GM18498 (cell line): ENCODE data around the gene IGF2R.

Experiments used
- ATAC-seq: cut with Tn5 transposase; IDR thresholded peaks from one replicate; pipeline ENCODE4 v1.9.1; 2021; ENCODE audit warnings: mild to moderate bottlenecking, moderate library complexity; ENCODE audit not compliant: unreplicated experiment

The IGF2R gene

GRCh38 chr6:160013987-160014868 lies 45.3 kb downstream of the IGF2R start:
- ATAC-seq = no peak

GRCh38 chr6:160014869-160015182 lies 45.9 kb downstream of the IGF2R start:
- ATAC-seq = no peak

GRCh38 chr6:160015778-160016684 lies 47.1 kb downstream of the IGF2R start:
- ATAC-seq = no peak

- ATAC-seq = no peak
These were observed 53.2 kb downstream of the IGF2R start for GRCh38 chr6:160022101-160022500.

- ATAC-seq = no peak
These were observed 53.9 kb downstream of the IGF2R start for GRCh38 chr6:160022793-160023192.

- no peak for ATAC-seq
These were observed 55.3 kb downstream of the IGF2R start for GRCh38 chr6:160024152-160024551.

- ATAC-seq = no peak
These were observed 58.2 kb downstream of the IGF2R start for GRCh38 chr6:160027076-160027475.

- ATAC-seq = no peak
These were observed 59.0 kb downstream of the IGF2R start for GRCh38 chr6:160027931-160028330.

GRCh38 chr6:160028487-160029275 lies 59.8 kb downstream of the IGF2R start:
- peak; percentile 82 for ATAC-seq

- ATAC-seq = no peak
These were observed 60.6 kb downstream of the IGF2R start for GRCh38 chr6:160029525-160029924.

GRCh38 chr6:160030103-160030502 lies 61.2 kb downstream of the IGF2R start:
- ATAC-seq = no peak

GRCh38 chr6:160031442-160031841 lies 62.6 kb downstream of the IGF2R start:
- no peak for ATAC-seq

- no peak for ATAC-seq
These were observed 63.0 kb downstream of the IGF2R start for GRCh38 chr6:160031871-160032270.

GRCh38 chr6:160032538-160032937 lies 63.7 kb downstream of the IGF2R start:
- ATAC-seq = no peak

GRCh38 chr6:160034036-160034930 lies 65.4 kb downstream of the IGF2R start:
- no peak for ATAC-seq

GRCh38 chr6:160035241-160035640 lies 66.4 kb downstream of the IGF2R start:
- ATAC-seq = no peak

GRCh38 chr6:160035693-160036330 lies 66.9 kb downstream of the IGF2R start:
- no peak for ATAC-seq

- ATAC-seq = no peak
These were observed 67.4 kb downstream of the IGF2R start for GRCh38 chr6:160036331-160036695.

GRCh38 chr6:160036790-160037206 lies 67.9 kb downstream of the IGF2R start:
- ATAC-seq = no peak

GRCh38 chr6:160038479-160038878 lies 69.6 kb downstream of the IGF2R start:
- no peak for ATAC-seq
